GM19351 (cell line): Measurements from ENCODE around the gene ECSIT.
"Not testable (repeated sequence)": the region's sequence is repeated elsewhere in the genome, so short reads cannot be mapped to it uniquely, and the experiment has no call there.

ENCODE experiments used
- ATAC-seq: cut with Tn5 transposase; IDR thresholded peaks from one replicate; pipeline ENCODE4 v1.9.1; 2021; ENCODE audit warnings: mild to moderate bottlenecking, moderate library complexity; ENCODE audit not compliant: unreplicated experiment

Gene ECSIT

DNA sequence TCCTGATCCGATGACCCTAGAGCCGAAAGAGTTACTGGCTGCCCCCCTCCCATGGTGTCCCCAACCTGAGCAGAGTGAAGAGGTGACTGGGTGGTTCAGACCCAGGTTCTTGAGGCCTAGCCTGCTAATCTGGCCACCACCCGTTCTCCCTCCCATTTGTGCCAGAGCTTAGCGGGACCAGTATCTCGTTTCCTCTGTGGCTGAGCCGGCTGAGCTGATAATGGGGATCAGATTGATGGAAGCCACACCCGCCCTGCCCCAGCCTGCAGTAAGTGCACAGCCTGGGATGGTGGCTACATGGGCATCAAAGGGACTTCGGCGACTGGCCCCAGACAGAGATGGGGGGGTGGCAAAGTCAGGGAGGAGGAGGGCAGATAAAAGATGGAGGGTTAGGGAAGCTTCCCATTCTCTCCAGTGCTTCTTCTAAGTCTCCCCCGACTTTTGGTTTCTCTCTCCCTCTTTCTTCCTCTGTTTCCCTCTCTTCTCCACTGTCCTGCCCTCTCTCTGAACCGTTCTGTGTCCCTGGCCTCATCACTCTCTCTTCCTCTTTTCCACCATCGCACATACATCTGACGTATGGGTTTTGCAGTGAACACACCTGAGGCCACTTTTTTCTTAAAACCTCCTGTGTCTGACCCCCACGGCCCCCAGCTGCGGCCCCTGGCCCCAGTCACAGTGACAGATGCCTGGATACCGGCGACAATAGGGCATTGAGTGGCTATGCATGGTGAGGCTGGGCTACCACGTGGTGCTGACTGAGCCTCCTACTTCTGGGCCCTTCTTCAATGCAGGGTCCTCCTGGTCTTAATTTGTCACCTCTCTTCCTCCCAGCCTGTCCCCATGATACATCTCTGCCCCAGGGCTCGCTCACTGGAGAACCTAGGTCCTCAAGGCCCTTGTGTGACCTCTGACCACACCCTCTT lies 50.5 kb downstream of the ECSIT start:
- ATAC-seq: no peak

DNA sequence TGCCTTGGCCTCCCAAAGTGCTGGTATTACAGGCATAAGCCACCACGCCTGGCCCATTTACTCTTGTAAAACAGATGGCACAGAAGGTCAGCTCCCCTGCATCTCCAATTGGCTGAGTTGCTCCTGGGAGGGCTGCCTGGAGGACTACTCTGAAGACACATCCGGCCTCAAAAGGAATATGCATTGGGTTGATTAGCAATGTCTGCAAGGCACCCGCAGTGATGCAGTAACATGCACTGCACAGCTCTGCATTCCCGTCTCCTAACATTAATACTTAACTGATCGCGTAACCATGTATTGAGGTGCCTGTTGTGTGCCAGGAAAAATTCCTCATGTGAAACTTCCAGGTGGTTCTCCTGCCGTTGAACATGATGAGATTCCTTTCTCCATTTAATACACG lies 53.1 kb downstream of the ECSIT start:
- no peak for ATAC-seq

DNA sequence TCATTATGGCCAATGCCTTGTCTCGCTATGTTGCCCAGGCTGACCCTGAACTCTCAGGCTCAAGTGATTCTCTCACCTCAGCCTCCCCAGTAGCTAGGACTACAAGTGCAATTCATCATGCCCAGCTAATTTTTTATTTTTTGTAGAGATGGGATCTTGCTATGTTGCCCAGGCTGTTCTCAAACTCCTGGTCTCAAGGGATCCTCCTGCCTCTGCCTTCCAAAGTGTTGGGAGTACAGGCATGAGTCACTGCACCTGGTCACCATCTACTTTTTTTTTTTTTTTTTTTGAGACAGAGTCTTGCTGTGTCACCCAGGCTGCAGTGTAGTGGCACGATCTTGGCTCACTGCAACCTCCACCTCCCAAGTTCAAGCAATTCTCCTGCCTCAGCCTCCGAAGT lies 53.6 kb downstream of the ECSIT start:
- not testable (repeated sequence) for ATAC-seq

DNA sequence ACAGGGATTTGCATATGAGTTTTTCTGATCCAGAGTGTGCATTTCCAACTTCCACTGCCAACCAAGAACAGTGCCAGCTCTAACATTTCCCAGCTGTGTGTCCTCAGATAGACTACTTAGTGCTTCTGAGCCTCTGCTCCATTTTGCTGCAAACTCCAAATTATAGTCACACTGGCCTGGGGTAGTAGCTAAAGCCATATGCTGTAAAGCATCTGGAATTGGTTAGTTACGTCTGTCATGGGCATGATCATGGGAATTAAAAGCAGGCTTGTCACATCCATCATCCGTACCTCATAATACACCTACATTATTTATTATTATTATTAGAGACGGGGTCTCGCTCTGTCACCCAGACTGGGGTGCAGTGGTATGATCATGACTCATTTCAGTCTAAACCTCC lies 55.2 kb downstream of the ECSIT start:
- no peak for ATAC-seq

DNA sequence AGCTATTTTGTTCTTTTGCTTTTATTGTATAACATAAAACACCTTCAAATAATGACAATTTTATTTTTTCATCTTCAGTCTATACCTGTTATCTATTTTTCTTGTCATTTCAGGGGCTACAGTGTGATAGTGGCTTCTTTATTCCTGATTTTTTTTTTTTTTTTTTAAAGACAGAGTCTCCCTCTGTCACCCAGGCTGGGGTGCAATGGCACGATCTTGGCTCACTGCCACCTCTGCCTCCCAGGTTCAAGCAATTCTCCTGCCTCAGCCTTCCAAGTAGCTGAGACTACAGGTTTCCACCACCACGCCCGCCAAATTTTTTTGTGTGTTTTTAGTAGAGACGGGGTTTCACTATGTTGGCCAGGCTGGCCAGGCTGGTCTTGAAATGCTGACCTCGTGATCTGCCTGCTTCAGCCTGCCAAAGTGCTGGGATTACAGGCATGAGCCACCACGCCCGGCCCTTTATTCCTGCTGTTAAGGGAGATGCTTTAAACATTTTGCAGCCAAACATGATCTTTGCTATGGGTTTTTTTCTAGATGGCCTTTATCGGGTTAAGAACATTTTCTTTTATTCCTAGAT lies 60.6 kb downstream of the ECSIT start:
- not testable (repeated sequence) for ATAC-seq

DNA sequence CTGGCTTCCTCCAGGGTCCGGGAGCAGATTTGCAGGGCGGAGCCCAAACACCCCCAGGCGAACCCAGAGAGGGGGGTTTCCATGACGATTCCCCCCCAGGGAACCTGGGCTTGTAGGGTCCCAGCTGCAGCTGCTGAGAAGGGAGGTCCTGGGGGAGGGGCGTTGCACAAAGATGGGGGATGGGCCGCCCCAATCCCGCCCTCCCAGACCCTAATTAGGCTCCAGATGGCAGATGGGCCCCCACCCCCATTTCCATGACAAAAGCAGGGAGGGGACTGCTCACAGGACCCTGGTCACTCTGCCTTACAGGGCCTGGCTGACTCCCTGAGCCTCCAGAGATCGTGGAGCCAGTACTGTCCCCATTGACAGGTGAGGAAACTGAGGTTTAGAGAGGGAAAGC lies 63.3 kb downstream of the ECSIT start:
- no peak for ATAC-seq

DNA sequence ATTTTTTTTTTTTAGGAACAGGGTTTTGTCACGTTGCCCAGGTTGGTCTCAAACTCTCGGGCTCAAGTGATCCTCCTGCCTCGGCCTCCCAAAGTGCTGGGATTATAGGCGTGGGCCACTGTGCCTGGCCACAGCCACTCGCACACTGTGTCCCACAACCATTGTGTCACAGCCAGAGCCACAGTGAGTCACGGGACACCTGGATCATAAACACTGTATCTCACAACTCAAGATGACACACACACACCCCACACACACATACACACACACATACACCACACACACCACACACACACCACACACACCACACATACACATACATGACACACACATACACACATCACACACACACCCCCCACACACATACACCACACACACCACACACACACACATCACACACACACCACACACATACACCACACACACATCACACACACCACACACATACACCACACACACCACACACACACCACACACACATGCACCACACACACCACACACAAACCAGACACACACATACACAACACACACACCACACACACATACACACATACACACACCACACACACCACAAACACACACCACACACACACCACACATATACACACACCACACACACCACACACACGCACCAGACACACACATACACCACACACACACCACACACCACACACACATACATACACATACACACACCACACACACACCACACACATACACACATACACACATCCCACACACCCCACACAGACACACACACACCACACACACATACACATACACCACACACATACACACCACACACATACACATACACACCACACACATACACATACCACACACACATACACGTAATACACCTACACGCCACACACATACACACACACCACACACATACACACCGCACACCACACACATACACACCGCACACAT lies 64.3 kb downstream of the ECSIT start:
- no peak for ATAC-seq

DNA sequence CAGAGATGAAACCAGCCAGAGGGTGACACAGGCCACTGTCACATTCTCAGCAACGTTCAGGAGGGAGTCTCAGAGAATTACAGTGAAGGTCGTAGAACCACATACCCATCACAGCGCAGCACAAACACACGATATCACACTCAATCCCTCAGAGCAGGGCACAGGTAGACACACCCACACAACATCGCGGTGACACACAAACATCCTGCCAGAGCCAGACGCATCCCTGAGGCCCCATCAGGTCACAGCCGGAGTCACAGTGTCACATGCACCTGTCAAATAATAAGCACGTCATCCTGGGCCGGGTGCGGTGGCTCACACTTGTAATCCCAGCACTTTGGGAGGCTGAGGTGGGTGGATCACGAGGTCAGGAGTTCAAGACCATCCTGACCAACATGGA lies 65.5 kb downstream of the ECSIT start:
- no peak for ATAC-seq

DNA sequence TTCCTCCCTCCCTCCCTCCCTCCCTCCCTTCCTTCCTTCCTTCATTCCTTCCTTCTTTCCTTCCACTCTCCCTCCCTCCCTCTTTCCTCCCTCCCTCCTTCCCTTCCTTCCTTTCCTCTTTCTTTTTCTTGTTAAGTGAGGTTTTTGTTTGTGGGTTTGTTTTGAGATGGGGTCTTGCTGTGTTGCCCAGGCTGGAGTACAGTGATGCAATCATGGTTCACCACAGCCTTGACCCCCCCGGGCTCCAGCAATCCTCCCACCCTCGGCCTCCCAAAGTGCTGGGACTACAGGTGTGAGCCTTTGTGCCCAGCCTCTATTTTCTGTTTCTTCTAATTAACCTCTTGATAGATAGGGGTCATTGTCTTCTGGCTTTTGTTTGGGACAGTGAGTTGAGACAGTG lies 67.5 kb downstream of the ECSIT start:
- no peak for ATAC-seq

DNA sequence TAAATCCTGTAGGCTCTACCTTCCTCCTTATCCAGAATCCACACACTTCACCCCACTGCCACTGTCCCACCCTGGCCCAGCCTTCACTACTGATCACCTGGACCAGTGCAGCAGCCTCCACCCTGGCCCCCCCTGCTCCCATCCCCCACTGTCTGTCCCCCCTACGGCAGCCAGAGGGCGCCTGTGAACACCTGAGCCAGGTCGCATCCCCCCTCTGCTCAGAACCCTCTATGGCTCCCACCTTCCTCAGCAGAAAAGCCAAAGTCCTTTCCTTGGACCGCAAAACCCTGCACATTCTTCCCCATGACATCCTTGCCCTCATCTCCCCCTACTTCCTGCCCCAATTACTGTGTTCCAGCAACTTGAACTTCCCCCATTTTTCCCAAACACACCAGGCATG lies 68.7 kb downstream of the ECSIT start:
- no peak for ATAC-seq

DNA sequence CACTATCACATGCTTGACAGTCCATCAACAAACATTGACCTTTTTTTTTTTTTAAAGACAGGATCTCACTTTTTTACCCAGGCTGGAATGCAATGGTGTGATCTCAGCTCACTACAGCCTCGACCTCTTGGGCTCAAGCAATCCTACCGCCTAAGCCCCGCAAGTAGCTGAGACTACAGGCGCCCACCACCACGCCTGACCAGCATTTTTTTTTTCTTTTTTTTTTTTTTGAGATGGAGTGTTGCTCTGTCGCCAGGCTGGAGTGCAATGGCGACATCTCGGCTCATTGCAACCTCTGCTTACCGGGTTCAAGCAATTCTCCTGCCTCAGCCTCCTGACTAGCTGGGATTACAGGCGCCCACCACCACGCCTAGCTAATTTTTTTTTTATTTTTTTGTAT lies 70.0 kb downstream of the ECSIT start:
- ATAC-seq: not testable (repeated sequence)

DNA sequence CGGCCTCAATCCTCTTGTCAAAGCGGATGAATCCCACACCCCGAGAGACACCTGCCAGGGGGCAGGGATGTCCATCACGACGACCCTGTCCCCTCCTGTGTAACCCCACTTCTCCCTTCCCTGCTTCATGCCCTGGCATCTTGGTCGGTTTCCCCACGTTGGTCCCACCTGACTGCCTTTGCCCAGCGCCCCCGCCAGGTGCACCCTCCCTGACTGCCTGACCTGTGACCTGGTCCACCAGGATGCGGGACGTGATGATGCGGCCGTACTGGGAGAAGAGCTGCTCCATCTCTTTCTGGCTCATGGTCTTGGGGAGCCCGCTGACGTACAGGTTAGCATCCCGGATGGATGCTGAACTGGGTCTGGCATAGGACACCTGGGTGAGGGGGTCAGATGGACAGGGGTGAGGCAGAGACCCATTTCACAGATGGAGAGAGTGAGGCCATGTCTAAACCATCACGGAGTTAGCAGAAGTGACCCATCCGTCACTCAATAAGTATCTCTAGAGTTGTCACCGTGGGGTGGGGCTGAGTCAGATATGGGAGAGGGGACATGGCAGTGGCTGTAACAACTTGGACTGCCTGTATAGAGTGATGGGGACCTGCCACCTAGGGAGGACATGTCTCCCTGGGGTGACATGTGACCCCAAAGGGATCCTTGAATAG lies 70.6 kb downstream of the ECSIT start:
- ATAC-seq: no peak

DNA sequence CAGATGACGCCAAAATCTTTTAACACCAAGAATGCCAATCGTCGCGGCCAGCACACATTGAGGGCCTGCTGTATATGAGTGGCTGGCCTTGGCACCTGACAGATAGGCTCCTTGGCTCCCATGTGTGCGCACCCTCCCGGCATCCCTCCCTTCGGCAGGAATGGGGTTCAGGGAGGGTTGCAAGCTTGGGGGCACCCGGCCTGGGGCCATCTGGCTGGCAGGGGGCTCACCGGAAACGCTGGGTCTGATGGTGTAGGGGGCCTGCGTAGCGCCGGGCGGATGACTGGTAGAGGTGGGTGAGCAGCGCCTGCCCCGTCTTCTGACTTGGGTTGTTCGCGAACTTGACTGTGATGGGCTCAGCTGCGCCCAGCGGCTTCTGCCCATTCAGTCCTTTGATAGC lies 71.1 kb downstream of the ECSIT start:
- ATAC-seq: no peak

DNA sequence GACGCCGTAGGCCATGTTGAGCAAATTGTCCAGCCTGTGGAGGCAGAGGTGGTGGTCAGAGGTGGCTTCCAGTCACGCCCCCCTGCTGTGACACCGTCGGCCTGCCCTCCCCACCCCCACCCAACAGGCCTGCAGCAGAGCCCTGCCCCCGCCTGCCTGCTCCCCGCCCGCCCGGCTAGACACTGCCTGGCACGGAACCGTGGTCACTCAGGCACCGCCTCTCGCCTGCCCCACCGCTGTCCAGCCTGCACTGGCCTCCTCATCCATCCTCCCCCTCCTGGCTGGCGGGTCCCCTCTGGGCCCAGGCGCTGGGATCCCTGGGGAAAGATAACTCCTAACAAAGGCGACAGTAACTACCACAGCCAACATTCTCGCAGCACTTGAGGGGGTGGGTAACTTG lies 71.8 kb downstream of the ECSIT start:
- no peak for ATAC-seq

DNA sequence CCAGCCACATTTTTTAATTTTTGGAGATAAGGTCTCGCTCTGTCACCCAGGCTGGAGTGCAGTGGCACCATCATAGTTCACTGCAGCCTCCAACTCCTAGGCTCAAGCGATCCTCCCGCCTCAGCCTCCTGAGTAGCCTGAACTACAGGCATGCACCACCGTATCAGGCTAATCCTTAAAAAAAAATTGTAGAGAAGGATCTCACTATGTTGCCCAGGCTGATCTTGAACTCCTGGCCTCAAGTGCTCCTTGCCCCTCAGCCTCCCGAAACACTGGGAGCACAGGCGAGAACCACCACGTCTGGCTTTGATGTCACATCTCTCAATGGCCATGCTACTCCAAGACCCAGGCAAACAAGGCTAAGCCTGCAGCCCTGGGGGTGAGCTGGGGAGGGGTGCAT lies 72.3 kb downstream of the ECSIT start:
- ATAC-seq: no peak
